ENCODE measurements around the gene SHISA2. TPM values are rescaled to one million over a fixed set of nuclear protein-coding genes. Genes with fewer than 3 reads are reported as not detected.
A peak's percentile ranks its signal among the peaks of the same experiment; 100 is the strongest.

The SHISA2 gene
- total RNA-seq, 1 donor from 2014 or later: not detected

GRCh38 chr13:26050568-26051230 lies 1.1 kb downstream of the SHISA2 start:
- ATAC-seq: no peak
- DNase-seq (ENCODE audit: low spot score): no peak

DNA sequence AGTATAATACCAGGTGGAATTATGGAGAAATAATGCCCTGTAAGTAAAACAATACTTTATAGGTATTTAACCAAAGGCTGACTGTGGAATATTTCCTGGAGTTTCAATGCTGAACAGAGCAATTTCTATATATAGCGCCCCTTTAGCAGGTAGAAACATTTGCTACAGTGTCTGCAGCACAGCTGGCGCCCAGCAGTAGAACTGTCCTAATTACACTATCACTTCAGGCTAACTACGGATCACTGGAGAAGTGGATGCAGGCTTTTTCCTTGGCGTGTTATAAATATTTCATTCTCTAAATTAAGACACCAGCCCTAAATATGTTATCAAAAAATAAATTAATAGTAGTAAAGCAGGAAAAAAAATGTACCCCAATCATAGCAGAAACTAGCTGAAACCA lies 3.1 kb downstream of the SHISA2 start:
- ATAC-seq (no peak), DNase-seq (ENCODE audit: low spot score) (no peak)

GRCh38 chr13:26047040-26047439 lies 4.8 kb downstream of the SHISA2 start:
- DNase-seq (ENCODE audit: low spot score): no peak
- ATAC-seq: no peak

DNA sequence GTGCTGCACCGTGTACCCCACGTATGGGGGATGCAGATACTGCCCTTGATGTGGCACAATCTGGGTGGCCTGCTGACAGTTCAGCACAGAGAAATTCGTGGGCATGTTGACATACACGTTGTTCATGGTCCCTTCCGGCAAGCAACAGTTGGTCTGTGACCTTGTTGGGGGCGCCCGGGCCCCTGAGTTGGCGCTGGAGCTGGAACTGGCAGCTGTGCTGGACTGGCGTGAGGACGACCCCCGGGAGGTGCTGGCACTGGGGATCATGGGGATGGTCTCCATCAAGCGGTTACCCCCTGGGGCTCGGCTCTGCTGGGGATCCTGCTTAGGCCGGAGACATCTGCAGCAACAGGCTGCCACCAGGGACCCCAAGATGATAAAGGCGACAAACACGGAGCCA lies 5.2 kb downstream of the SHISA2 start:
- no peak for DNase-seq (ENCODE audit: low spot score)
- no peak for ATAC-seq

DNA sequence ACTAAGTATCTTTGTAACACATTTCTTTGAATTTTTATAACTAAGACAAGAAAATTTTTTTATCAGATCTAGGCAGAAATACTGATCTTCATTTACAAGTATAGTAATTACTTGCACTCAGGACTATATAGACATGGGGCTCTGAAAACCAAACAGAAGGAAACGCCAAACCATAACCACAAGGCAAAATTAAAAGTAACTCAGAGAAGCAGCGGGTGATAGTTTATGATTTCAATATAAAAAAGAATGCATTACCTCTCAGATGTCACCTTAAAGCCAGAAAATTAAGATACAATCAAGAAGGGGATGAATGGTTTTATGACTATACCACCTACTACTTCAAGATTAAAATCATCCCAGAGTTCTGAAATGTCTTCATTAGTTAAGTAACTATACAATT lies 6.7 kb downstream of the SHISA2 start:
- DNase-seq (ENCODE audit: low spot score) (no peak), ATAC-seq (no peak)

DNA sequence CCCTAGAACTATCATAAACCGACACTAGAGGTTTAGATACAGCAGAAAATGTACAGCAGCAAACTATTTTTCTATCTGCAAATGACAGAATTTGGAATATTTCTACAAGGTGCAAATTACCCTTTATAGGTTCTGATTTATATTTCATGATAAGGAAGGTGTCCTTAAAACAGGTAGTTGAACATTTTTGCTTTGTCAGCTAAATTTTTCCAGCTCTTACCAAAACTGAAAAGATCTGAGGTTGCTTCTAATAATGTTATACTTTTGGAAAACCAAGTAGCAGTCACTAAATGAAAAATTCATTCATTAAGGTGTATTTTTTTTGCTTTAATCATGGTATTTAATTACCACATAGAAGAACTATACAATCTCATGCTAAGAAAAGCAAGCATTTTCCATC lies 9.0 kb downstream of the SHISA2 start:
- ATAC-seq (no peak), DNase-seq (ENCODE audit: low spot score) (no peak)

- ATAC-seq: no peak
- DNase-seq (ENCODE audit: low spot score): no peak
Measured at GRCh38 chr13:26041444-26041843, 10.4 kb downstream of the SHISA2 start.

DNA sequence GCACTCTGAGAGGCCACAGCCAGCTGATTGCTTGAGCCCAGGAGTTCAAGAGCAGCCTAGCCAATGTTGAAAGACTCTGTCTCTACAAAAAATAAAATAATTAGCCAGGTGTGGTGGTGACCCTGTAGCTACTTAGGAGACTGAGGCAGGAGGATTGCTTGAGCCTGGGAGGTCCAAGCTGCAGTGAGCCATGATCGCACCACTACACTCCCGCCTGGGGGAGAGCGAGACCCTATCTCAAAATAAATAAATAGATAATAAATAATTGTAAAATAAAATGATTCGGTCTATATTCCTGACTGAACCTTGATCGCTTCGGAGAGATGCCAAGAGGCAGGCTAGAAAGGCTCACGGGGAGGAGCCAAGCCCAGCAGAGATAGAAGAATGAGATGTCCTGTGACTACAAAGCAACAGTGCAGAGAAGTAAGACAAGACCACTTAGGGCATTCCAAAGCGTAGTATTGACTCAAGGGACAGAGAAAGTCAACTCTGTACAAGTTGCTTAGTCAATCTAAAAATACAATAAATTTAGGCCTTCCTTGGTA lies 12.8 kb downstream of the SHISA2 start:
- ATAC-seq: no peak
- DNase-seq (ENCODE audit: low spot score): no peak

GRCh38 chr13:26037302-26037701 lies 14.5 kb downstream of the SHISA2 start:
- ATAC-seq (no peak), DNase-seq (ENCODE audit: low spot score) (no peak)

DNA sequence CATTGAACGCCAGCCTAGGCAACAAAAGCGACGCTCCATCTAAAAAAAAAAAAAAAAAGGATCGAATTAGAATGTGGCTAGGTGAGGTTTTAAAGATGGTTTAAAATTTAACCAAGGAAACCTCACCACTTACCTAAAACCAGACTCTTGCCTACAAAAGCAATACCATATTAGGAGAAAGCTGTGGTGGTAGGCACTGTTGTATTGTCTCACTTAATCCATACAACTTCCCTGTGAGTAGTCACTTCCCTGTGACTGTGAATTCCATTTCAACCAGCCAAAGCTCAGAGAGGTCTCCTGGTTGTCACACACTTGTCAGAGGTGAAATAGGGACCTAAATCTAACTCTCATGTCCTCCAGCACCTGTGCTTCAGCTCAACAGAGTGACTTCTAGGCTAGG lies 15.4 kb downstream of the SHISA2 start:
- DNase-seq (ENCODE audit: low spot score) (no peak), ATAC-seq (no peak)

GRCh38 chr13:26034018-26034417 lies 17.8 kb downstream of the SHISA2 start:
- ATAC-seq (no peak), DNase-seq (ENCODE audit: low spot score) (no peak)

- no peak for DNase-seq (ENCODE audit: low spot score)
- no peak for ATAC-seq
Measured at GRCh38 chr13:26030331-26030730, 21.5 kb downstream of the SHISA2 start.

DNA sequence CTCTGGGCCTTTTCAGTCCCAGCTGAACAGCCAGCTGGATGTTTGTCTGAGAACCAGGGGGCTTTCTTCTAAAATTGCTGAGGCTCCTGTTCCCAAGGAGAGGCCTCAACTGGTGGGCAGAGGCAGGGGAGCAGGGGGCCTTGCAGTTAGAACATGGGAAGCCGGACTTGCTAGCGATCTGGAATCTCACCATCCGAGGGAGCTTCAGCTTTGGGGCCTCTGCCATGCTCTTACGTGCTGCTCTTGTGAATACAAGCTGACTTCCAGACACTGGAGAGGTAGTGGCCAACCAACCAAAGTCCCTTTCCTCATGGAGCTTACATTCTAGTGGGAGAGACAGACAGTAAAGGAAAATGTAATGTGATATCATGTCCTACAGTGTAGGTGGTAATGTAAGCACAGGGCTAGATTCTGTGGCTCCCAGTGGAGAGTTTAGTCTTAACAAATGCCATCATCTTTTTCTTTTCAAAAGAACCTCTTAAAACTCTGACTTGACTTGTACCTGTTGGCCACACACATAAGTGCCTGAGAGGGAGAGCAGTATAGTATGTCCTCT lies 22.2 kb downstream of the SHISA2 start:
- no peak for DNase-seq (ENCODE audit: low spot score)
- ATAC-seq: no peak

DNA sequence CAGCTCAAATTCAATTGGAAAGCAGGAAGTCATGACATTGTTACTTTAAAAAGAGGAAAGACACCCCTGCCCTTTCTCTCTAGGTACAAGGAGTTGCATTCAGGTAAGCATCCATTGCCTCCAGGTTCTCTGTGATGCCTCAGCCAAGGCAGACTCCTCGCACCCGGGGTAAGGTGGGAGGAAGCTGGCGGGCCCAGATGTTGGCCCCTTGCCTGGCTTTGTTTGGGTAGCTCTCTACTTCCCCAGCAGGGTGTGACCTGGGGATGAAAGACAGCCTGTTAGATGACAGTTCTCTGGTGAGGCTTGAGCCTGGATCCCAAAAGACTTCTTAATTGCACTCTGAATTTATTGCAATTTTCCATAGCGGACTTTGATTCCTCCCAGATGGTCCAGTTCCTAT lies 25.6 kb downstream of the SHISA2 start:
- no peak for ATAC-seq
- DNase-seq (ENCODE audit: low spot score): no peak

GRCh38 chr13:26025771-26026170 lies 26.0 kb downstream of the SHISA2 start:
- ATAC-seq: no peak
- DNase-seq (ENCODE audit: low spot score): no peak

DNA sequence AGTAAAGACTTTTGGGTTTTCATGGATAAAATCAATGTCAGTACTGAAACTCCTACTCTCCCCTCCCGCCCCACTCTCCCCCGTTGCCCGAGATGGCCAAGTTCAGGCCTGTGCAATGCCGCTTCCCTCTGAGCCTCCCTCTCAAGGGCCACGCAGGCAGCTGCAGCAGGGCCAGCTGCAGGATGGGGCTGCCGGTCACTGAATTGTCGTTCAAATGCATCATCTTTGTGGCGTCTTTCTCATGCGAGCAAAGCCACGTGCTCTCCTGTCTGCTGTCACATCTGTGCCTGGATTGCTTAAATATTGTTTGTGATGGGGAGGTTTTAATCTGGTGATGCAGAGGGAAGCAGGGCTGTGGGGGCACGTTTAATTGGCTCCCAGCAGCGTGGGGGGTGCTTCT lies 26.6 kb downstream of the SHISA2 start:
- no peak for DNase-seq (ENCODE audit: low spot score)
- ATAC-seq: no peak

DNA sequence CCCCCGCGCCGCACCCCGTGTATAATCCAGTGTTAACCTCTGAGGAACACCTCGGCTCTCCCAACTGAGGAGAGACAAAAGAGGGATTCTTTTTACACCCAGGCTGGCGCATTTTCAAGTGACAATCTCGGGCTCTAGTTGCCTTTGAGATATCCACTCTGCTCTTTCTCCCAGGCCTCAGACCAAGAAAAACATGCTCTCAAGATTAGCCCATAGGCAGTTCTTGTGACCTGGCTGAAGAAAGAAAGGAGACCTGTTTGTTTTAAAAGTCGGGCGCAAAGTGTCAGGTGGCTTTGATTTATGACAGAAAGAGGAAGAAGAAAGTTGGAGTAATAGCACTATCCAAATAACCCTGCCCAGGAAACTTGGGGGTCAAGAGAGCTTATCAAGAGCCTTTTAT lies 27.3 kb downstream of the SHISA2 start:
- no peak for DNase-seq (ENCODE audit: low spot score)
- no peak for ATAC-seq

- no peak for DNase-seq (ENCODE audit: low spot score)
- peak; percentile 52 for ATAC-seq
Measured at GRCh38 chr13:26022538-26023292, 29.1 kb downstream of the SHISA2 start.

GRCh38 chr13:26021956-26022355 lies 29.9 kb downstream of the SHISA2 start:
- DNase-seq (ENCODE audit: low spot score): no peak

GRCh38 chr13:26021516-26021915 lies 30.3 kb downstream of the SHISA2 start:
- ATAC-seq (no peak), DNase-seq (ENCODE audit: low spot score) (no peak)

More at GRCh38 chr13:26021956-26022355, 29.9 kb downstream of the SHISA2 start:
- no peak for ATAC-seq

DNA sequence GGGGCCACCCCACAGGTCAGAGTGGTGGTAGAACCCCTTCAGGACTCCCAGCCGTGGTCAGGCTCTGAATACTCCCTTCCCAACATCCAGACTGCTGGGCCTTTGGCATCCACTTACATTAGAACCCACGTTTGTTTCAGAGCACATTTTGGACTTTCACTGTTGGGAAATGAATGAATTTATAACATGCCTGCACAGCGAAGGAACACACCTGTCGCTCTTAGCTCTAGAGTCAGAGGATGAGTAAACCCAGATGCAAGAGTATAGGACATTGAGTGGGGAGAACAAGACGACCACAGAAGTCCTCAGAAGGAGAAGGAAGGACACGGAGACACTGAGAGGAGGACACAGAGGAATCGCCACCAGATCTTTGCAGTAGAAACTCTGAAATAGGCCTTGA lies 30.9 kb downstream of the SHISA2 start:
- ATAC-seq: no peak
- DNase-seq (ENCODE audit: low spot score): no peak
